H1 (cell line): ENCODE results near the gene IGBP1. TPM values are rescaled to one million over a fixed set of nuclear protein-coding genes. Genes with fewer than 3 reads are reported as not detected.

Experiments
- ASH2L ChIP-seq: fragments of 200-600, 300-600 bp; sonication (generic); IDR thresholded peaks from one replicate; pipeline ENCODE4 v1.7.1; 2017; ENCODE audit warnings: low read length
- CHD7 ChIP-seq: fragments of 300-600 bp; sonication (generic); IDR thresholded peaks from 2 replicates; pipeline ENCODE4 v1.7.1; 2012; ENCODE audit warnings: low read length, moderate library complexity, mild to moderate bottlenecking, inconsistent platforms; ENCODE audit not compliant: insufficient replicate concordance
- CTCF ChIP-seq, 3 experiments: IDR thresholded peaks; 1 replicate in 2 of 3; 2 replicates in 1 of 3; pipeline versions ENCODE4 v1.5.1 to v1.6.1; 2011; ENCODE audit warnings: low read length in 3 of 3, mild to moderate bottlenecking in 3 of 3, inconsistent platforms in 2 of 3, low read depth in 1 of 3, moderate library complexity in 1 of 3; ENCODE audit not compliant: insufficient read depth in 1 of 3; ENCODE audit errors: control extremely low read depth in 1 of 3
- HDAC6 ChIP-seq: IDR thresholded peaks from one replicate; pipeline ENCODE4 v1.7.1; 2012; ENCODE audit warnings: low read depth, mild to moderate bottlenecking, inconsistent platforms, low read length, moderate library complexity
- NRF1 ChIP-seq: IDR thresholded peaks from 2 replicates; pipeline ENCODE4 v1.6.1; 2011; ENCODE audit warnings: mild to moderate bottlenecking, low read depth, low read length, improper control_type of control experiment
- PHF8 ChIP-seq: fragments of 200-600 bp; sonication (generic); conservative IDR thresholded peaks from 2 replicates; pipeline ENCODE4 v1.7.1; 2012; ENCODE audit warnings: low read depth, mild to moderate bottlenecking, inconsistent platforms, low read length, moderate library complexity
- POU5F1 ChIP-seq: IDR thresholded peaks from 2 replicates; pipeline ENCODE4 v1.6.1; 2011; ENCODE audit warnings: low read depth, mild to moderate bottlenecking, low read length, moderate library complexity
- TEAD4 ChIP-seq: IDR thresholded peaks from 2 replicates; pipeline ENCODE4 v1.6.1; 2012; ENCODE audit warnings: low read depth, low read length, inconsistent platforms, mixed read lengths
- polyA plus RNA-seq, 7 experiments: library from polyadenylated mRNA; depleted of rRNA in 3 of 7; stranded (reverse) in 5 of 7; unstranded in 2 of 7; fragments of >200 nt in 5 of 7; fragments of 200-250 nt in 2 of 7; gene quantifications; 1 replicate in 5 of 7; 2 replicates in 1 of 7; 4 replicates in 1 of 7; pipeline versions ENCODE4 v1.2.1 to v1.2.3, GENCODE V29; 2011 to 2013; ENCODE audit warnings: missing spikeins in 2 of 7, mixed read lengths in 2 of 7
- total RNA-seq: library from RNA; stranded (reverse); fragmentation: NEBNext Ultra II Directional; extraction: Animal tissue kit (Norgen Biotek cat#: 25700); gene quantifications from 2 replicates; pipeline ENCODE4 v1.2.1, GENCODE V29; 2021

Gene IGBP1
- total and polyA plus RNA-seq, 2 of the 8 experiments (the other 6 are each of a cell fraction or from before 2014, with no cell fraction given): 41.3 to 45.4 TPM

- TF ChIP-seq CHD7 (no peak), ASH2L (no peak), POU5F1 (no peak), PHF8 (no peak), HDAC6 (no peak), NRF1 (no peak), TEAD4 (no peak), CTCF (IDR thresholded peaks at IDR 0.05; ENCODE audit: control extremely low read depth in 1 of 3, insufficient read depth in 1 of 3, low read depth in 1 of 3, low read length in 3 of 3) (no peak)
These were observed 39.0 kb downstream of the IGBP1 start (continued) for GRCh38 chrX:70172221-70172620.
